Stomach (tissue), 4 donors: Measurements from ENCODE around the gene TGIF2.

ENCODE experiments used
- EP300 ChIP-seq: sonication (generic); formaldehyde crosslinking; IDR thresholded peaks from one replicate; pipeline ENCODE4 v1.6.1; 2017; ENCODE audit warnings: antibody characterized with exemption
- POLR2A ChIP-seq, 4 donors: fragments of 450-650 bp; IDR thresholded peaks; one replicate each; pipeline ENCODE4 v1.6.1; 2016; ENCODE audit warnings: antibody characterized with exemption in 4 of 4, control low read depth in 2 of 4, mild to moderate bottlenecking in 1 of 4, moderate library complexity in 1 of 4
- TF ChIP-seq, protein P1 (sequence below), 7 experiments: fragments of 450-650 bp in 4 of 7; fragments of 200-600 bp in 3 of 7; sonication (generic) in 3 of 7; IDR thresholded peaks; one replicate each; pipeline ENCODE4 v1.5.1; 2016 to 2019; ENCODE audit warnings: antibody characterized with exemption in 7 of 7, control low read depth in 2 of 7, mild to moderate bottlenecking in 1 of 7

GRCh38 chr20:36628076-36628475, 54.7 kb downstream of the TGIF2 start:
- TF ChIP-seq, protein P1, sequence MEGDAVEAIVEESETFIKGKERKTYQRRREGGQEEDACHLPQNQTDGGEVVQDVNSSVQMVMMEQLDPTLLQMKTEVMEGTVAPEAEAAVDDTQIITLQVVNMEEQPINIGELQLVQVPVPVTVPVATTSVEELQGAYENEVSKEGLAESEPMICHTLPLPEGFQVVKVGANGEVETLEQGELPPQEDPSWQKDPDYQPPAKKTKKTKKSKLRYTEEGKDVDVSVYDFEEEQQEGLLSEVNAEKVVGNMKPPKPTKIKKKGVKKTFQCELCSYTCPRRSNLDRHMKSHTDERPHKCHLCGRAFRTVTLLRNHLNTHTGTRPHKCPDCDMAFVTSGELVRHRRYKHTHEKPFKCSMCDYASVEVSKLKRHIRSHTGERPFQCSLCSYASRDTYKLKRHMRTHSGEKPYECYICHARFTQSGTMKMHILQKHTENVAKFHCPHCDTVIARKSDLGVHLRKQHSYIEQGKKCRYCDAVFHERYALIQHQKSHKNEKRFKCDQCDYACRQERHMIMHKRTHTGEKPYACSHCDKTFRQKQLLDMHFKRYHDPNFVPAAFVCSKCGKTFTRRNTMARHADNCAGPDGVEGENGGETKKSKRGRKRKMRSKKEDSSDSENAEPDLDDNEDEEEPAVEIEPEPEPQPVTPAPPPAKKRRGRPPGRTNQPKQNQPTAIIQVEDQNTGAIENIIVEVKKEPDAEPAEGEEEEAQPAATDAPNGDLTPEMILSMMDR (IDR thresholded peaks at IDR 0.05), result no peak
- TF ChIP-seq EP300, result no peak
- TF ChIP-seq POLR2A (IDR thresholded peaks at IDR 0.05), result no peak
